AG04450 (cell line): ENCODE results near the gene LYRM4. TPM values are rescaled to one million over a fixed set of nuclear protein-coding genes. Genes with fewer than 3 reads are reported as not detected.

ENCODE experiments used
- CTCF ChIA-PET: fragments of 300-600, 350-600 bp; formaldehyde crosslinking; extraction: SDS; loops from one replicate; lab custom pipeline; 2022; ENCODE audit warnings: antibody characterized with exemption, inconsistent platforms; lab: Charles Lee
- POLR2A ChIA-PET: fragments of 350-600 bp; formaldehyde crosslinking; extraction: SDS; loops from one replicate; lab custom pipeline; 2021; ENCODE audit warnings: antibody characterized with exemption, inconsistent platforms; lab: Yijun Ruan, JAX
- DNase-seq: peaks from one replicate; pipeline ENCODE4 v3.0.0-alpha.2; 2011; ENCODE audit warnings: low read depth, low spot score
- H3K27ac ChIP-seq: one replicate; pipeline ENCODE4 v1.5.1; 2012; ENCODE audit warnings: low read depth, low read length, control low read depth
- H3K27me3 ChIP-seq: one replicate; pipeline ENCODE4 v1.6.0; 2012; ENCODE audit warnings: low read length; ENCODE audit not compliant: control insufficient read depth, insufficient read depth
- H3K4me3 ChIP-seq: 2 replicates; pipeline ENCODE4 v1.5.1; 2011; ENCODE audit warnings: mild to moderate bottlenecking, low read depth, low read length, control low read depth
- H3K9me3 ChIP-seq: 2 replicates; pipeline ENCODE4 v1.5.1; 2012; ENCODE audit warnings: low read length; ENCODE audit not compliant: control insufficient read depth, insufficient read depth
- CTCF ChIP-seq: IDR thresholded peaks from 2 replicates; pipeline ENCODE4 v1.5.1; 2011; ENCODE audit warnings: low read depth, low read length, control low read depth, inconsistent platforms
- polyA plus RNA-seq: library from polyadenylated mRNA; depleted of rRNA; stranded (reverse); fragments of >200 nt; gene quantifications from 2 replicates; pipeline ENCODE4 v1.2.3, GENCODE V29; 2011

The LYRM4 gene
- polyA plus RNA-seq, 1 experiment = 41.4 TPM

GRCh38 chr6:5246141-5247097 lies 14.3 kb downstream of the LYRM4 start:
- no peaks in the 10 kb centered on the region for H3K27me3 ChIP-seq
- no peak for DNase-seq
- POLR2A ChIA-PET = no interaction called here
- TF ChIP-seq CTCF = no peak
- no peak overlapping the region for H3K27ac ChIP-seq
- no peak overlapping the region for H3K4me3 ChIP-seq
- no peaks in the 10 kb centered on the region for H3K9me3 ChIP-seq
- CTCF ChIA-PET = interaction anchor here (1.3 kb wide), 1 partner anchor 103 kb away, joined by 3 read pairs; no protein-coding TSS in a partner anchor

GRCh38 chr6:5243069-5243468 lies 17.7 kb downstream of the LYRM4 start:
- ChIA-PET POLR2A (no interaction called here), CTCF (no interaction called here)
- Histone ChIP-seq H3K9me3 (no peaks in the 10 kb centered on the region), H3K27ac (no peak overlapping the region), H3K4me3 (no peak overlapping the region), H3K27me3 (no peaks in the 10 kb centered on the region)
- no peak for TF ChIP-seq CTCF
- DNase-seq = no peak

GRCh38 chr6:5241252-5241651 lies 19.5 kb downstream of the LYRM4 start:
- Histone ChIP-seq H3K4me3 (no peak overlapping the region), H3K27ac (no peak overlapping the region), H3K27me3 (no peaks in the 10 kb centered on the region), H3K9me3 (no peaks in the 10 kb centered on the region)
- no peak for TF ChIP-seq CTCF
- POLR2A ChIA-PET = no interaction called here
- CTCF ChIA-PET = interaction anchor here (1.0 kb wide), 1 partner anchor 97 kb away, joined by 4 read pairs; no protein-coding TSS in a partner anchor
- DNase-seq = no peak

- H3K9me3 ChIP-seq = no peaks in the 10 kb centered on the region
- no peak overlapping the region for H3K27ac ChIP-seq
- no peak for DNase-seq
- ChIA-PET POLR2A (no interaction called here), CTCF (no interaction called here)
- H3K4me3 ChIP-seq = no peak overlapping the region
- no peak for TF ChIP-seq CTCF
- H3K27me3 ChIP-seq = no peaks in the 10 kb centered on the region
Measured at GRCh38 chr6:5238336-5238735, 22.4 kb downstream of the LYRM4 start.

- no peak for TF ChIP-seq CTCF
- no peaks in the 10 kb centered on the region for H3K27me3 ChIP-seq
- no peaks in the 10 kb centered on the region for H3K9me3 ChIP-seq
- POLR2A ChIA-PET = no interaction called here
- no peak overlapping the region for H3K27ac ChIP-seq
- DNase-seq = no peak
- CTCF ChIA-PET = no interaction called here
- no peak overlapping the region for H3K4me3 ChIP-seq
Measured at GRCh38 chr6:5237805-5238204, 22.9 kb downstream of the LYRM4 start.
